GM06990 (cell line): Measurements from ENCODE around the gene TP63.

ENCODE experiments used
- DNase-seq: peaks from one replicate; pipeline ENCODE4 v3.0.0-alpha.2; 2011; ENCODE audit not compliant: insufficient read length; ENCODE audit errors: extremely low read depth
- H3K27me3 ChIP-seq: replicated peaks from 2 replicates; pipeline ENCODE4 v1.6.0; 2011; ENCODE audit warnings: low read length; ENCODE audit not compliant: control insufficient read depth, insufficient read depth
- H3K36me3 ChIP-seq: 2 replicates; pipeline ENCODE4 v1.5.1; 2011; ENCODE audit warnings: low read length; ENCODE audit not compliant: control insufficient read depth, insufficient read depth
- H3K4me3 ChIP-seq: replicated peaks from 2 replicates; pipeline ENCODE4 v1.5.1; 2011; ENCODE audit warnings: low read depth, mild to moderate bottlenecking, control low read depth, low read length
- TF ChIP-seq, protein P1 (sequence below): IDR thresholded peaks from 2 replicates; pipeline ENCODE4 v1.5.1; 2011; ENCODE audit warnings: low read length, control low read depth, mild to moderate bottlenecking, inconsistent platforms; ENCODE audit not compliant: insufficient read depth, poor library complexity, severe bottlenecking

The TP63 gene

GRCh38 chr3:189936201-189936945, 305.2 kb downstream of the TP63 start:
- Histone ChIP-seq H3K4me3 (no peak overlapping the region), H3K36me3 (no peaks in the 10 kb centered on the region), H3K27me3 (no peaks in the 10 kb centered on the region)
- DNase-seq, result no peak
- TF ChIP-seq, protein P1, sequence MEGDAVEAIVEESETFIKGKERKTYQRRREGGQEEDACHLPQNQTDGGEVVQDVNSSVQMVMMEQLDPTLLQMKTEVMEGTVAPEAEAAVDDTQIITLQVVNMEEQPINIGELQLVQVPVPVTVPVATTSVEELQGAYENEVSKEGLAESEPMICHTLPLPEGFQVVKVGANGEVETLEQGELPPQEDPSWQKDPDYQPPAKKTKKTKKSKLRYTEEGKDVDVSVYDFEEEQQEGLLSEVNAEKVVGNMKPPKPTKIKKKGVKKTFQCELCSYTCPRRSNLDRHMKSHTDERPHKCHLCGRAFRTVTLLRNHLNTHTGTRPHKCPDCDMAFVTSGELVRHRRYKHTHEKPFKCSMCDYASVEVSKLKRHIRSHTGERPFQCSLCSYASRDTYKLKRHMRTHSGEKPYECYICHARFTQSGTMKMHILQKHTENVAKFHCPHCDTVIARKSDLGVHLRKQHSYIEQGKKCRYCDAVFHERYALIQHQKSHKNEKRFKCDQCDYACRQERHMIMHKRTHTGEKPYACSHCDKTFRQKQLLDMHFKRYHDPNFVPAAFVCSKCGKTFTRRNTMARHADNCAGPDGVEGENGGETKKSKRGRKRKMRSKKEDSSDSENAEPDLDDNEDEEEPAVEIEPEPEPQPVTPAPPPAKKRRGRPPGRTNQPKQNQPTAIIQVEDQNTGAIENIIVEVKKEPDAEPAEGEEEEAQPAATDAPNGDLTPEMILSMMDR, result no peak

DNA sequence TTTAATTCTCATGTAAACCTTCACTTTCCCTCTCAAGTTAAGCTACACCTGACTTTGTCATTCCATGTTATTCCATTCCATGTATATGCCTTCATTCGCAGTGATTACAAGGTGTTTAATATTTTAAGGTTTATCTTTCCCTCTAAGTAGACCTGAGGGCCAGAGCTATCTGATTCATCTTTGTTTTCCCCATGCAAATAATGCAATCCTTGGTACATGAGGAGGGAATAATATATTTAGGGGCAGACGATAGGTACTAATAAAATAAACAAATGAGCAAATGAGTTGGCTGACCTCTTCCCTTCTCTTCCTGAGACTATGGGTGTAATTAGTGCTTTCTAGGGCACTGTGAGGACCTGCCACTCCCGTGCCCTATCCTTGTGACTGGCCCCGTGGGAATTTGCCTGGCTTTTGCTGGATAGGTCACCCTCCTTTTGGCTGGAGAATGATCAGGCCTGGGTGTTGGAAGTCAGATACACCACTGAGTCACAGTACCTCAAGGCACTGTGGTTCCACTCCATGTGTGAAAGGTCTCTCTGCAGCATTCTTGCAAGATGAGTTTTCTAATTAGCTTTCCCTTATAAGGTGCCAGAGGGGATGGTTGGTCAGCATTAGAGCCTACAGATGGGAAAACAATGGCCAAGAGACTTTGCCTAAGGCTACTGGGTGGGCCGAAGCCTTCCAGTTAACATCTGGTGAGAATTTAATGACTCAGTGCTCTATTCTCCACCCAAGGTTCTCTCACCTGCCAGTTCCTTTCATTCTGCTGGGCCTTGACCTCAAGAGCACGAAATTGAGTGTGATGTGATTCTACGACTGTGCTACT, 306.3 kb downstream of the TP63 start:
- Histone ChIP-seq H3K4me3 (no peak overlapping the region), H3K36me3 (no peaks in the 10 kb centered on the region), H3K27me3 (no peaks in the 10 kb centered on the region)
- TF ChIP-seq, protein P1, result no peak
- DNase-seq, result no peak

DNA sequence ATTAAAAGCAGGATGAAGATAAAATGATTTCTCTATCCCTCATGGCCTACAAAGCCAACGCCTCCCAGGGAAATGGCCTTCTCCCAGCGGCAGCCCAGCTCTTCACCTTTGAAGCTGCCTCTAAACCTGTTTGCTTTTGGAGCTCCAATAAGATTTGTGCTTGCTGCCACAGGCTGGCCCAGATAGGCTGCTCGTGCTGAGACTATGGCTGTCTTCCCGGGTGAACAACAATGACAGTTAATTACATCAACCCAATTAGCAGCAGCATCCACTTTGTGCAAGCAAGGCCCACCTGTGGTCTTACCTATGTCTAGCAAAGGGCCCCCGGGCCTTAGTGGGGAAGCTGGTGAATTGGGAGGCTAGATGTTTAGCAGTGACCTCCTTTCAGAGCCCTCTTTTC, 309.9 kb downstream of the TP63 start:
- H3K27me3 ChIP-seq, result no peaks in the 10 kb centered on the region
- no peaks in the 10 kb centered on the region for H3K36me3 ChIP-seq
- TF ChIP-seq, protein P1, result no peak
- no peak for DNase-seq
- H3K4me3 ChIP-seq, result no peak overlapping the region

DNA sequence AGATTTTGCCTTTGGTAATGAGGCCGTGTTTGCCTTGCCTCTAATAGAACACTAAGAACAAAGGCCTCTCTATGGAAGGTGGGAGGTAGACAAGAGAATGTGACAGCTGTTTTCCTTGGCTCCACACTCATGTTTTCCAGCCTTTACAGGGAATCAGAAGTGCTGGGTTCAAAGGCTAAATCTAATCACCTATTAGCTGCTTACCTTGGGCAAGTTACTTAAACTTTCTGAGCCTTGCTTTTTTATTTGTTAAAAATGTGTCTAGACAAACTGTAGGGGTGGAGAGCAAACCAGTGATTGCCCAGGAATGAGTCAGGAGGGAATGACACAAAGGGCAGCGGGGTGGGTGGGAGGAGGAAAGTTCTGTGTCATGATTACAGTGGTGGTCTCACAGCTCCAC, 310.5 kb downstream of the TP63 start:
- Histone ChIP-seq H3K4me3 (no peak overlapping the region), H3K36me3 (no peaks in the 10 kb centered on the region), H3K27me3 (no peaks in the 10 kb centered on the region)
- TF ChIP-seq, protein P1, result no peak
- no peak for DNase-seq

GRCh38 chr3:189942948-189943347, 311.8 kb downstream of the TP63 start:
- H3K4me3 ChIP-seq, result no peak overlapping the region
- DNase-seq, result no peak
- TF ChIP-seq, protein P1, result no peak
- no peaks in the 10 kb centered on the region for H3K27me3 ChIP-seq
- no peaks in the 10 kb centered on the region for H3K36me3 ChIP-seq
